CD14-positive monocyte (primary cell): Measurements from ENCODE around the gene DHRS1. TPM values are rescaled to one million over a fixed set of nuclear protein-coding genes. Genes with fewer than 3 reads are reported as not detected.

Source experiments
- DNase-seq, 3 donors: peaks; one replicate each; pipeline ENCODE4 v3.0.0-alpha.2; 2011 to 2022
- H2AFZ ChIP-seq: 2 replicates; pipeline ENCODE4 v1.6.0; 2012; ENCODE audit warnings: mild to moderate bottlenecking, low read depth, low read length, inconsistent platforms; ENCODE audit not compliant: insufficient read depth, poor library complexity, severe bottlenecking
- H3K27ac ChIP-seq, 2 donors: 1 replicate in 1 of 2; 2 replicates in 1 of 2; pipeline ENCODE4 v1.5.1; 2012 to 2013; ENCODE audit warnings: low read length in 2 of 2, control low read depth in 1 of 2, inconsistent platforms in 1 of 2, low read depth in 1 of 2, mild to moderate bottlenecking in 1 of 2
- H3K27me3 ChIP-seq, 2 donors: one replicate each; pipeline versions ENCODE4 v1.6.0 to v1.6.1; 2011 to 2013; ENCODE audit warnings: low read length in 2 of 2; ENCODE audit not compliant: control insufficient read depth in 2 of 2, insufficient read depth in 2 of 2
- H3K36me3 ChIP-seq, 2 donors: replicated peaks in 1 of 2; 1 replicate in 1 of 2; 2 replicates in 1 of 2; pipeline versions ENCODE4 v1.5.1 to v1.6.1; 2012 to 2013; ENCODE audit warnings: low read length in 2 of 2, control low read depth in 1 of 2, inconsistent platforms in 1 of 2, mild to moderate bottlenecking in 1 of 2; ENCODE audit not compliant: insufficient read depth in 2 of 2, control insufficient read depth in 1 of 2
- H3K4me1 ChIP-seq, 2 donors: 1 replicate in 1 of 2; 2 replicates in 1 of 2; pipeline versions ENCODE4 v1.5.1 to v1.6.1; 2012 to 2013; ENCODE audit warnings: low read length in 2 of 2, control low read depth in 1 of 2, inconsistent platforms in 1 of 2, mild to moderate bottlenecking in 1 of 2, moderate library complexity in 1 of 2; ENCODE audit not compliant: insufficient read depth in 2 of 2, control insufficient read depth in 1 of 2
- H3K4me2 ChIP-seq: replicated peaks from 2 replicates; pipeline ENCODE3; 2012; ENCODE audit warnings: low read length, moderate library complexity, mild to moderate bottlenecking; ENCODE audit not compliant: poor library complexity, severe bottlenecking; ENCODE audit errors: extremely low read depth
- H3K4me3 ChIP-seq, 3 experiments: fragments of 200-600 bp in 1 of 3; sonication (generic) in 1 of 3; replicated peaks in 1 of 3; 1 replicate in 2 of 3; 2 replicates in 1 of 3; pipeline ENCODE4 v1.5.1; 2011 to 2013; ENCODE audit warnings: low read length in 3 of 3, mild to moderate bottlenecking in 3 of 3, control low read depth in 2 of 3, low read depth in 2 of 3, inconsistent platforms in 1 of 3, moderate library complexity in 1 of 3
- H3K79me2 ChIP-seq: 2 replicates; pipeline ENCODE4 v1.6.0; 2012; ENCODE audit warnings: mild to moderate bottlenecking, control low read depth, inconsistent platforms, low read length, moderate library complexity; ENCODE audit not compliant: insufficient read depth
- H3K9ac ChIP-seq: 2 replicates; pipeline ENCODE4 v1.6.0; 2017; ENCODE audit warnings: low read length, mild to moderate bottlenecking; ENCODE audit not compliant: insufficient read depth, poor library complexity, severe bottlenecking
- H3K9me3 ChIP-seq, 2 donors: replicated peaks in 1 of 2; 1 replicate in 1 of 2; 2 replicates in 1 of 2; pipeline versions ENCODE4 v1.5.1 to v1.6.1; 2012 to 2013; ENCODE audit warnings: low read length in 2 of 2, control low read depth in 1 of 2; ENCODE audit not compliant: control insufficient read depth in 1 of 2, insufficient read depth in 1 of 2
- H4K20me1 ChIP-seq: 2 replicates; pipeline ENCODE4 v1.6.0; 2012; ENCODE audit warnings: mild to moderate bottlenecking, low read length, control low read depth, moderate library complexity; ENCODE audit not compliant: insufficient read depth
- H3K27ac Mint-ChIP-seq, 7 donors: one replicate each; pipeline ENCODE4 v1.8.0; 2020; ENCODE audit warnings: mild to moderate bottlenecking in 7 of 7, mixed read lengths in 7 of 7, moderate library complexity in 6 of 7, inconsistent platforms in 2 of 7
- H3K27me3 Mint-ChIP-seq, 3 donors: one replicate each; pipeline ENCODE4 v1.8.0; 2021 to 2022; ENCODE audit warnings: low read depth in 3 of 3, mild to moderate bottlenecking in 3 of 3, mixed read lengths in 3 of 3, moderate library complexity in 3 of 3, inconsistent platforms in 1 of 3
- H3K36me3 Mint-ChIP-seq, 2 donors: one replicate each; pipeline ENCODE4 v1.8.0; 2020; ENCODE audit warnings: mixed read lengths in 2 of 2, inconsistent platforms in 1 of 2, mild to moderate bottlenecking in 1 of 2
- H3K4me1 Mint-ChIP-seq: one replicate; pipeline ENCODE4 v1.8.0; 2020; ENCODE audit warnings: mild to moderate bottlenecking, mixed read lengths
- H3K4me3 Mint-ChIP-seq, 2 donors: one replicate each; pipeline ENCODE4 v1.8.0; 2020; ENCODE audit warnings: mild to moderate bottlenecking in 2 of 2, mixed read lengths in 2 of 2, moderate library complexity in 1 of 2
- H3K9me3 Mint-ChIP-seq, 7 donors: one replicate each; pipeline ENCODE4 v1.8.0; 2020 to 2022; ENCODE audit warnings: mixed read lengths in 7 of 7, mild to moderate bottlenecking in 6 of 7, moderate library complexity in 6 of 7, inconsistent platforms in 2 of 7
- whole genome bisulfite sequencing: methylation state at CpG from one replicate; pipeline ENCODE4 v1.1.5; 2013; ENCODE audit warnings: missing lambda C conversion rate; ENCODE audit not compliant: insufficient coverage; 5-methylcytosine and 5-hydroxymethylcytosine counted together
- intact Hi-C, 2 donors: fragments of 100-400 bp; cut with micrococcal nuclease; formaldehyde crosslinking; loops; one replicate each; pipeline versions ENCODE4 v1.15.0 to v1.15.1; 2023
- polyA plus RNA-seq, 3 donors: library from polyadenylated mRNA; depleted of rRNA in 1 of 3; unstranded in 2 of 3; stranded (reverse) in 1 of 3; fragments of 300-500 nt in 2 of 3; fragments of >200 nt in 1 of 3; fragmentation: Illumina TruSeq in 2 of 3; gene quantifications; 1 replicate in 2 of 3; 2 replicates in 1 of 3; pipeline ENCODE4 v1.2.3, GENCODE V29; 2012 to 2021
- TF ChIP-seq, protein P1 (sequence below): fragments of 200-600 bp; IDR thresholded peaks from one replicate; pipeline ENCODE4 v1.8.0; 2022; ENCODE audit warnings: antibody characterized with exemption, mild to moderate bottlenecking

Gene DHRS1
- polyA plus RNA-seq, 3 donors, result 31.6 to 49.4 (median 48.8) TPM

DNA sequence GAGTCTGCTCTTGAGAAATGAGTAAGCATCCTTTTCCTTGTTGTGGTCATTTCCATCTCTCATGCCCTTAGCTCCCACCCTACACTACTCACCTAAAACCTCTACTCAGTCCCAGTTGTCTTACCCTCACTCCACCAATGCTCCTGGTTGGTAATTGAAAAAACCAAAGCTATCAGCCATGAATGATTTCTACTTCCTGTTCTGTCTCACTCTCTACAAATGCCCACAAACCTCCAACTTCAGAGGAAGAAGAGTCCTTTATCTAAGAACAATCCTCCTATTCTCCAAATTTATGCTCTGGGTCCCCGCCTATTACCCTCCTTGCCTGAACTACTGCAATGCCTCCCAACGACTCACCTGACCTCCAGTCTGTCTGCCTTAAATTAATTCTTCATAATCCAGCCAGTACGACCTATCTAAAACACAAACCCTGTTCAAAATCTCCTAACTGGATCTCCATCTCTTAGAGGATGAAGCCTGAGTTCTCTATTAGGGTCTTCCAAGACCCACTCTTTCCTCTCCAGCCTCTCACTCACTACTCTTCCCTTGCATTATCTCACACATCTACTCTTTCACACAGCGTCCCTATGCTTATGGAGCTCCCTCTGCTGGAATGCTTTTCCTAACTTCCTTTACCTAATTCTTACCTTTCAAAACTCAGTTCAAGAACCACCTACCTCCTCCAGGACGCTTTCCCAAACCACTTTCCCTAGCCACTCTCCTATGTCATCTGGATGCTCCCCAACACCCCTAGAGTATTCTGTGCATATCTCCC is 2.2 kb downstream of the DHRS1 start:
- no peak overlapping the region for H3K4me3 ChIP-seq
- intact Hi-C loops, result loop anchor here (2.0 to 10.0 kb wide), 3 partner anchors 55 to 183 kb away; partner anchors contain the start of genes TINF2 (in 2 of the 2), DCAF11 (in 1 of the 2) and NRL (in 1 of the 2)
- Mint-ChIP-seq H3K9me3 (peaks cover 0 to 2% (median 0%) of the 10 kb centered on the region in 7 donors), H3K4me3 (peak overlapping the region; percentile 24 to 36), H3K27me3 (peaks cover 0 to 1% (median 0%) of the 10 kb centered on the region in 3 donors), H3K27ac (peak overlapping the region; percentile 51 to 92 (median 81)), H3K4me1 (peaks cover 40% of the 10 kb centered on the region), H3K36me3 (peaks cover 44 to 47% of the 10 kb centered on the region in 2 donors)
- H3K36me3 ChIP-seq, result peaks cover 28 to 49% of the 10 kb centered on the region in 2 donors
- H3K27me3 ChIP-seq, result no peaks in the 10 kb centered on the region
- no peak overlapping the region for H3K4me2 ChIP-seq
- peaks cover 34 to 46% of the 10 kb centered on the region in 2 donors for H3K4me1 ChIP-seq
- no peak overlapping the region for H3K9ac ChIP-seq
- TF ChIP-seq, protein P1, sequence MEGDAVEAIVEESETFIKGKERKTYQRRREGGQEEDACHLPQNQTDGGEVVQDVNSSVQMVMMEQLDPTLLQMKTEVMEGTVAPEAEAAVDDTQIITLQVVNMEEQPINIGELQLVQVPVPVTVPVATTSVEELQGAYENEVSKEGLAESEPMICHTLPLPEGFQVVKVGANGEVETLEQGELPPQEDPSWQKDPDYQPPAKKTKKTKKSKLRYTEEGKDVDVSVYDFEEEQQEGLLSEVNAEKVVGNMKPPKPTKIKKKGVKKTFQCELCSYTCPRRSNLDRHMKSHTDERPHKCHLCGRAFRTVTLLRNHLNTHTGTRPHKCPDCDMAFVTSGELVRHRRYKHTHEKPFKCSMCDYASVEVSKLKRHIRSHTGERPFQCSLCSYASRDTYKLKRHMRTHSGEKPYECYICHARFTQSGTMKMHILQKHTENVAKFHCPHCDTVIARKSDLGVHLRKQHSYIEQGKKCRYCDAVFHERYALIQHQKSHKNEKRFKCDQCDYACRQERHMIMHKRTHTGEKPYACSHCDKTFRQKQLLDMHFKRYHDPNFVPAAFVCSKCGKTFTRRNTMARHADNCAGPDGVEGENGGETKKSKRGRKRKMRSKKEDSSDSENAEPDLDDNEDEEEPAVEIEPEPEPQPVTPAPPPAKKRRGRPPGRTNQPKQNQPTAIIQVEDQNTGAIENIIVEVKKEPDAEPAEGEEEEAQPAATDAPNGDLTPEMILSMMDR, result peak; percentile 48
- H3K79me2 ChIP-seq, result peaks cover 38% of the 10 kb centered on the region
- no peak for DNase-seq
- 43% methylated on average over 5 of the region's 5 CpGs for WGBS
- peak overlapping the region in 1 of 2 donors; percentile 73 for H3K27ac ChIP-seq
- no peaks in the 10 kb centered on the region for H4K20me1 ChIP-seq
- no peak overlapping the region for H2AFZ ChIP-seq
- H3K9me3 ChIP-seq, result no peaks in the 10 kb centered on the region

- H3K27ac Mint-ChIP-seq, result peak overlapping the region; percentile 18 to 92 (median 81)
- peak; percentile 85 to 97 (median 89) for DNase-seq
- peaks cover 30% of the 10 kb centered on the region for H3K79me2 ChIP-seq
- intact Hi-C loops, result loop anchor here (2.0 to 10.0 kb wide), 3 partner anchors 54 to 182 kb away; partner anchors contain the start of genes TINF2 (in 2 of the 2), DCAF11 (in 1 of the 2) and NRL (in 1 of the 2)
- H4K20me1 ChIP-seq, result no peaks in the 10 kb centered on the region
- H3K9me3 ChIP-seq, result no peaks in the 10 kb centered on the region
- peaks cover 34 to 46% of the 10 kb centered on the region in 2 donors for H3K4me1 ChIP-seq
- H3K27me3 Mint-ChIP-seq, result peaks cover 0 to 1% (median 0%) of the 10 kb centered on the region in 3 donors
- no peak overlapping the region for H3K4me3 ChIP-seq
- peaks cover 40% of the 10 kb centered on the region for H3K4me1 Mint-ChIP-seq
- WGBS, result 90% methylated on average over 11 of the region's 12 CpGs
- peak overlapping the region; percentile 24 to 73 for H3K27ac ChIP-seq
- TF ChIP-seq, protein P1, result peak; percentile 84
- H3K9ac ChIP-seq, result no peak overlapping the region
- H3K36me3 Mint-ChIP-seq, result peaks cover 44 to 47% of the 10 kb centered on the region in 2 donors
- no peak overlapping the region for H3K4me2 ChIP-seq
- H3K27me3 ChIP-seq, result no peaks in the 10 kb centered on the region
- H3K9me3 Mint-ChIP-seq, result peaks cover 0 to 2% (median 0%) of the 10 kb centered on the region in 7 donors
- H3K36me3 ChIP-seq, result peaks cover 28 to 49% of the 10 kb centered on the region in 2 donors
- no peak overlapping the region for H2AFZ ChIP-seq
- H3K4me3 Mint-ChIP-seq, result no peak overlapping the region
Observed at GRCh38 chr14:24296341-24297157, 3.0 kb downstream of the DHRS1 start.
